Neural cell (in vitro differentiated cells): ENCODE results near the gene NEDD9. TPM values are rescaled to one million over a fixed set of nuclear protein-coding genes. Genes with fewer than 3 reads are reported as not detected.

ENCODE experiments used
- H2AFZ ChIP-seq: fragments of 200-600, 300-800 bp; sonication (generic), shearing (Covaris generic); 2 replicates; pipeline ENCODE4 v1.6.0; 2014; ENCODE audit warnings: low read depth, mild to moderate bottlenecking, antibody characterized with exemption, low read length, moderate library complexity
- H3F3A ChIP-seq: fragments of 200-600 bp; shearing (Covaris generic); 2 replicates; pipeline ENCODE4 v1.6.1; 2016; ENCODE audit warnings: mild to moderate bottlenecking, moderate library complexity, mixed read lengths, antibody characterized with exemption, low read length; ENCODE audit not compliant: insufficient read depth, poor library complexity, severe bottlenecking
- H3K27ac ChIP-seq: fragments of 200-600, 300-800 bp; sonication (generic), shearing (Covaris generic); 2 replicates; pipeline ENCODE4 v1.5.1; 2014; ENCODE audit warnings: mild to moderate bottlenecking, low read length, moderate library complexity
- H3K27me3 ChIP-seq: fragments of 300-800, 200-600 bp; sonication (generic), shearing (Covaris generic); 2 replicates; pipeline ENCODE4 v1.6.0; 2014; ENCODE audit warnings: mild to moderate bottlenecking, low read depth, low read length, moderate library complexity; ENCODE audit not compliant: insufficient read depth
- H3K36me3 ChIP-seq: fragments of 300-800, 200-600 bp; sonication (generic), shearing (Covaris generic); 2 replicates; pipeline ENCODE4 v1.5.1; 2014; ENCODE audit warnings: mild to moderate bottlenecking, antibody characterized with exemption, low read length, moderate library complexity; ENCODE audit not compliant: insufficient read depth
- H3K4me2 ChIP-seq: fragments of 300-800, 200-600 bp; sonication (generic), shearing (Covaris generic); 2 replicates; pipeline ENCODE4 v1.6.0; 2014; ENCODE audit warnings: mild to moderate bottlenecking, low read length
- H3K4me3 ChIP-seq: fragments of 300-800, 200-600 bp; sonication (generic), shearing (Covaris generic); 2 replicates; pipeline ENCODE4 v1.5.1; 2014; ENCODE audit warnings: mild to moderate bottlenecking, low read length, moderate library complexity
- H3K79me2 ChIP-seq: fragments of 200-600 bp; shearing (Covaris generic); replicated peaks from 2 replicates; pipeline ENCODE4 v1.6.0; 2014; ENCODE audit warnings: mild to moderate bottlenecking, low read length, moderate library complexity; ENCODE audit not compliant: insufficient read depth
- H3K9ac ChIP-seq: fragments of 300-800, 200-600 bp; sonication (generic), shearing (Covaris generic); 2 replicates; pipeline ENCODE4 v1.6.1; 2016; ENCODE audit warnings: mild to moderate bottlenecking, low read length, mixed read lengths
- H3K9me2 ChIP-seq: fragments of 200-600 bp; shearing (Covaris generic); 2 replicates; pipeline ENCODE4 v1.6.1; 2016; ENCODE audit warnings: mild to moderate bottlenecking, low read length, mixed read lengths; ENCODE audit not compliant: insufficient read depth
- H3K9me3 ChIP-seq: fragments of 200-600, 300-800 bp; sonication (generic), shearing (Covaris generic); 2 replicates; pipeline ENCODE4 v1.6.1; 2016; ENCODE audit warnings: mild to moderate bottlenecking, mixed run types, low read length, moderate library complexity, mixed read lengths
- H4K20me1 ChIP-seq: fragments of 200-600 bp; shearing (Covaris generic); 2 replicates; pipeline ENCODE4 v1.6.1; 2016; ENCODE audit warnings: mild to moderate bottlenecking, mixed run types; ENCODE audit not compliant: insufficient read depth
- CTCF ChIP-seq: fragments of 450-650 bp; IDR thresholded peaks from 2 replicates; pipeline ENCODE4 v1.5.1; 2014; ENCODE audit warnings: antibody characterized with exemption, mild to moderate bottlenecking, moderate library complexity; ENCODE audit not compliant: poor library complexity, severe bottlenecking
- EP300 ChIP-seq: fragments of 450-650 bp; conservative IDR thresholded peaks from 2 replicates; pipeline ENCODE4 v1.6.1; 2014; ENCODE audit warnings: antibody characterized with exemption, mild to moderate bottlenecking, moderate library complexity; ENCODE audit not compliant: poor library complexity, severe bottlenecking
- EZH2 ChIP-seq: fragments of 200-600, 300-800 bp; shearing (Covaris generic), sonication (generic); IDR thresholded peaks from 2 replicates; pipeline ENCODE4 v1.6.1; 2014; ENCODE audit warnings: antibody characterized with exemption, low read length, borderline replicate concordance, mild to moderate bottlenecking; ENCODE audit not compliant: insufficient read depth, poor library complexity, severe bottlenecking
- MXI1 ChIP-seq: fragments of 450-650 bp; conservative IDR thresholded peaks from 2 replicates; pipeline ENCODE4 v1.6.1; 2014; ENCODE audit warnings: antibody characterized with exemption, mild to moderate bottlenecking; ENCODE audit not compliant: poor library complexity, severe bottlenecking
- POLR2AphosphoS5 ChIP-seq: IDR thresholded peaks from 2 replicates; pipeline ENCODE4 v1.6.1; 2012
- RAD21 ChIP-seq: fragments of 450-650 bp; conservative IDR thresholded peaks from 2 replicates; pipeline ENCODE4 v1.6.1; 2014; ENCODE audit warnings: antibody characterized with exemption, mild to moderate bottlenecking, moderate library complexity
- REST ChIP-seq: IDR thresholded peaks from 2 replicates; pipeline ENCODE4 v1.6.1; 2012; ENCODE audit warnings: borderline replicate concordance
- SMC3 ChIP-seq: fragments of 450-650 bp; conservative IDR thresholded peaks from 2 replicates; pipeline ENCODE4 v1.6.1; 2014; ENCODE audit warnings: antibody characterized with exemption, mild to moderate bottlenecking, moderate library complexity; ENCODE audit not compliant: poor library complexity
- TAF1 ChIP-seq: IDR thresholded peaks from 2 replicates; pipeline ENCODE4 v1.6.1; 2012; ENCODE audit warnings: low read depth
- polyA plus RNA-seq: library from polyadenylated mRNA; depleted of rRNA; stranded (reverse); fragments of >200 nt; gene quantifications from 2 replicates; pipeline ENCODE4 v1.2.3, GENCODE V29; 2014

Gene NEDD9
- polyA plus RNA-seq, 1 donor from 2014 or later = 0.11 TPM

- no peak overlapping the region for H3K9ac ChIP-seq
- H3K36me3 ChIP-seq = no peaks in the 10 kb centered on the region
- no peak overlapping the region for H3K4me3 ChIP-seq
- H3K4me2 ChIP-seq = no peak overlapping the region
- no peaks in the 10 kb centered on the region for H3K79me2 ChIP-seq
- H4K20me1 ChIP-seq = no peaks in the 10 kb centered on the region
- H3F3A ChIP-seq = no peaks in the 10 kb centered on the region
- H2AFZ ChIP-seq = no peak overlapping the region
- H3K9me3 ChIP-seq = no peaks in the 10 kb centered on the region
- H3K27ac ChIP-seq = no peak overlapping the region
- no peak for TF ChIP-seq SMC3
- TF ChIP-seq EZH2 = no peak
- no peak for TF ChIP-seq POLR2AphosphoS5
- TF ChIP-seq TAF1 = no peak
- no peak for TF ChIP-seq CTCF
- no peak for TF ChIP-seq RAD21
- no peak for TF ChIP-seq MXI1
- no peak for TF ChIP-seq EP300
- no peak for TF ChIP-seq REST
- no peaks in the 10 kb centered on the region for H3K27me3 ChIP-seq
- H3K9me2 ChIP-seq = no peaks in the 10 kb centered on the region
Observed at GRCh38 chr6:11275598-11275997, 43.1 kb upstream of the NEDD9 start.

GRCh38 chr6:11273406-11274065 is 41.1 kb upstream of the NEDD9 start:
- Histone ChIP-seq H2AFZ (no peak overlapping the region), H3K79me2 (no peaks in the 10 kb centered on the region), H3K36me3 (no peaks in the 10 kb centered on the region), H3K4me3 (no peak overlapping the region), H3K4me2 (no peak overlapping the region), H3K9ac (no peak overlapping the region), H3F3A (no peaks in the 10 kb centered on the region), H3K9me3 (no peaks in the 10 kb centered on the region), H4K20me1 (no peaks in the 10 kb centered on the region), H3K27me3 (no peaks in the 10 kb centered on the region), H3K27ac (no peak overlapping the region), H3K9me2 (no peaks in the 10 kb centered on the region)
- TF ChIP-seq REST (no peak), POLR2AphosphoS5 (no peak), SMC3 (no peak), EP300 (no peak), MXI1 (no peak), CTCF (no peak), EZH2 (no peak), RAD21 (no peak), TAF1 (no peak)
